D721Med (cell line): Measurements from ENCODE around the gene SIM2.
"Not testable (repeated sequence)": the region's sequence is repeated elsewhere in the genome, so short reads cannot be mapped to it uniquely, and the experiment has no call there.

Experiments used
- DNase-seq: peaks from one replicate; pipeline ENCODE4 v3.0.0; 2011; ENCODE audit warnings: low spot score; ENCODE audit not compliant: insufficient read length
- FAIRE-seq: peaks from 2 replicates; lab custom pipeline; 2011; peaks lifted over from hg19 to GRCh38; lab: Jason Lieb, UNC
- CTCF ChIP-seq: IDR thresholded peaks from 2 replicates; pipeline ENCODE4 v1.5.1; 2012; ENCODE audit warnings: mild to moderate bottlenecking, control low read depth; ENCODE audit not compliant: insufficient read depth; ENCODE audit errors: missing control alignments

The SIM2 gene

DNA sequence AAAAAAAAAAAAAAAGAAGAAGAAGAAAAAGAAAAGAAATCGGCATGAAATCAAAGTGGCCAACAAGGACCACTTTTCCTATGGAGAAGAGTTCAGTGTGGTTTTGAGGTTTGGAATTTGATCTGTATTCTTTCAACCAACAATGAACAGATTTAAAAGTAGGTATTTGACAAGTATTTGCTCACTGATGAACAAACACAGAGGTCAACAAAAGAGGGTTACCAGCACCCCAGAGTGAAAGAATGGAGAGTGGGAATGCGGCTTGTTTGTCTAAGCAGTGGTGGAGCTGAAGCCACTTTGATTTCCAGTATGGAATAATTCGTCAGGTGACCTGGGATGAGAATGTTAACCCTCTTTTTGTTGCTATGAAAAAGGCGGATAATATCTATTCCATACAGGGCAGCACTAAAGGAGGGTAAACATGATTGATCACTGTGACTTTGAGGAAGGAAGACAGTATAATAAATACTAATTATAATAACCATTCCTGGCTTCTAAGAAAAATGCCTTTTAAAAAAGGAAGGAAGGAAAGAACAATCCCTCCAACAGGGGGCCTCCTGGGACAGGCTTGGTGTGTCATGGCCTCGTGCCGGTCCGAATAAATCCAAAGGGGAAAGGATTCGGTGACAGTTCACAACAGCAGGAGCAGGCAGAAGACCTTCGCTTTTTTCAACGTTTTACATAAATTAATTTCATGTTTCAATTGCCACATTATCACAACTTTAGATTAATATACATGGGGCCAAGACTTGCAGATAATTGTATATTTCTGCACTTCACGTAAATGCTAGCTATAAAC, 37.2 kb upstream of the SIM2 start:
- FAIRE-seq = no peak
- DNase-seq = no peak
- peak; percentile 33 for TF ChIP-seq CTCF

DNA sequence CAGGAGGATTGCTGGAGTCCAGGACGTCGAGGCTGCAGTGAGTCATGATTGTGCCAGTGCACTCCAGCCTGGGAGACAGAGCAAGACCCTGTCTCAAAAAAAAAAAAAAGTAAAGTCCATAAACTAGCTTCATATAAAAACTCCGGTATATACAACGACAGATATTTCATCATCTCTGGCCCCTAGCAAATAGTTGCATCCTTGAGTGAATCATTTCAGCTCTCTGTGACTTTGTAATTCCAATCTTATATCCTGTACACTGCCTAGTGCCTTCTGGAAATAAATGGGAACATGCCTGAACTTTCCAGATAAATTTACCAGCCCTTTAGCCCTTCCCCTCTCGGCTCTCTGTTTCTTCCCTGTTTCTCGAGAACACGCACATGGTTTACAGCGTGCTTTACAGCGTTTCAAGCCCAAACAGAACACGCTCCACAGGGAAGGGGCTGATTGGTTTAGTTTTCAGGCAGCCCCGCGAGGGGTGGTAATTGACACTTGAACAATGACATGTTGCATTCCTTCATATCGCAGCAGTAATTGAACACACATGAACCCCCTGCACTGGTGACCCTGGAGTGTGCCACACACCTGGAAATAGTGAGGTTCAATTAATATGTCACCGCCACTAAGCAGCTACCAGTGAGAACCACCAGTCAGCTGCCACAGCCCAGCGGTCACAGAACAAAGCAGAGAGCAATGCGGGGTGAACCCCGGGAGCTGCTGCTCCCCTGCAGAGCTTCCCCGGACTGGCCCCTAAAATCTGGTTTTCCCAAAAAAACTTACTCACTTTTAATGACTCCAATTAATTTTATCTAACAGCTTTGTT, 35.7 kb upstream of the SIM2 start:
- DNase-seq = no peak
- TF ChIP-seq CTCF = no peak
- no peak for FAIRE-seq

- no peak for DNase-seq
- TF ChIP-seq CTCF = no peak
- no peak for FAIRE-seq
These were observed 34.3 kb upstream of the SIM2 start for GRCh38 chr21:36664662-36664990.

- FAIRE-seq (no peak), DNase-seq (no peak)
- no peak for TF ChIP-seq CTCF
These were observed 33.1 kb upstream of the SIM2 start for GRCh38 chr21:36665806-36666205.

- DNase-seq (no peak), FAIRE-seq (no peak)
- no peak for TF ChIP-seq CTCF
These were observed 30.2 kb upstream of the SIM2 start for GRCh38 chr21:36668713-36669112.

- FAIRE-seq (no peak), DNase-seq (no peak)
- TF ChIP-seq CTCF = no peak
These were observed 27.1 kb upstream of the SIM2 start for GRCh38 chr21:36671836-36672235.

DNA sequence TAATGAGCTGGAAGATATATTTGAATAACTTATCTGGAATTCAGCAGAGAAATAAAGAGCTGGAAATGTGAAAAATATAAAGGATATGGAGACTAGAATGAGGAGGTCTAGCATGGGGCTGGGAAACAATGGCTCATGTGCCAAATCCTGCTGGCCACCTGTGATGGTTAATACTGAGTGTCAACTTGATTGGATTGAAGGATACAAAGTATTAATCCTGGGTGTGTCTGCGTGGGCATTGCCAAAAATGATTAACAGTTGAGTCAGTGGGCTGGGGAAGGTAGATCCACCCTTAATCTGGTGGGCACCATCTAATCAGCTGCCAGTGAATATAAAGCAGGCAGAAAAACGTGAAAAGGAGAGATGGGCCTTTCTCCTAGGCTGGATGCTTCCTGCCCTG, 26.6 kb upstream of the SIM2 start:
- not testable (repeated sequence) for FAIRE-seq, DNase-seq
